Colonic mucosa (tissue), 4 donors: ENCODE measurements around the gene GPR26. TPM values are rescaled to one million over a fixed set of nuclear protein-coding genes. Genes with fewer than 3 reads are reported as not detected.

Experiments
- DNase-seq: peaks from one replicate; pipeline ENCODE4 v3.0.0-alpha.2; 2020
- H3K27ac ChIP-seq: fragments of 200-600 bp; one replicate; pipeline ENCODE4 v1.8.0; 2021
- H3K27me3 ChIP-seq: fragments of 200-600 bp; one replicate; pipeline ENCODE4 v1.8.0; 2021
- H3K36me3 ChIP-seq: fragments of 200-600 bp; one replicate; pipeline ENCODE4 v1.8.0; 2021
- H3K4me1 ChIP-seq: fragments of 200-600 bp; one replicate; pipeline ENCODE4 v1.8.0; 2021; ENCODE audit warnings: mild to moderate bottlenecking
- H3K4me3 ChIP-seq: fragments of 200-600 bp; one replicate; pipeline ENCODE4 v1.8.0; 2021
- H3K9ac ChIP-seq, 2 donors: one replicate each; pipeline ENCODE4 v1.7.0; 2013; ENCODE audit warnings: control low read depth in 2 of 2, low read depth in 2 of 2, low read length in 2 of 2
- H3K9me3 ChIP-seq: fragments of 200-600 bp; one replicate; pipeline ENCODE4 v1.8.0; 2021
- intact Hi-C: fragments of 100-400 bp; cut with DNase I; formaldehyde crosslinking; loops from one replicate; pipeline ENCODE4 v1.14.1; 2022
- total RNA-seq, 2 donors: library from RNA; stranded (reverse); fragmentation: NEBNext Ultra II Directional in 1 of 2; extraction: Animal tissue kit (Norgen Biotek cat#: 25700) in 1 of 2; gene quantifications; one replicate each; pipeline ENCODE4 v1.2.1, GENCODE V29; 2021
- TF ChIP-seq, protein P1 (sequence below): fragments of 200-600 bp; IDR thresholded peaks from one replicate; pipeline ENCODE4 v1.8.0; 2022; ENCODE audit warnings: antibody characterized with exemption, mild to moderate bottlenecking
- donor health status: healthy.
- donor health status: DM: no; HTN: no; CAD: no.
- donor health status: DM: no; HTN: no; CAD: no.

Gene GPR26
- total RNA-seq, 2 donors from 2014 or later: not detected

DNA sequence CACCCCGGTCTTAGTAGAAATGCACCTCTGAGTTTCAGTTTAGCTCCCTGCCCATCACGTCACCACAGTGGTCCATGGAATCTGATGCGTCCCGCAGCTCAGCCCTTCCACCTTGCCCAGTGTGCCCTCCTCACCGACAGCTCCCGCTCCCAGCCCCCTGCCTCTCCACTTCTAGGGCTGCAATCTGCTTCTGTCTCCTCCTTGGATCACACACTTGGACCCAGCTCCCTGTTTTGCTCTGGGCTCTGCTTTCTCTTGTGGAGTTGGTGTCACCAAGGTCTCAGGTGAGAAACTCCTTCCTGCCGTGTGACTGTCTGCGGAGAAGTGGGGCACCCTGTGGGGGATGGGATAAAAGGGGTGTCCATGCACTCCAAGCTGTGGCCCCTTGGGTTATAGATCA, 37.9 kb downstream of the GPR26 start:
- no peaks in the 10 kb centered on the region for H3K4me1 ChIP-seq
- TF ChIP-seq, protein P1, sequence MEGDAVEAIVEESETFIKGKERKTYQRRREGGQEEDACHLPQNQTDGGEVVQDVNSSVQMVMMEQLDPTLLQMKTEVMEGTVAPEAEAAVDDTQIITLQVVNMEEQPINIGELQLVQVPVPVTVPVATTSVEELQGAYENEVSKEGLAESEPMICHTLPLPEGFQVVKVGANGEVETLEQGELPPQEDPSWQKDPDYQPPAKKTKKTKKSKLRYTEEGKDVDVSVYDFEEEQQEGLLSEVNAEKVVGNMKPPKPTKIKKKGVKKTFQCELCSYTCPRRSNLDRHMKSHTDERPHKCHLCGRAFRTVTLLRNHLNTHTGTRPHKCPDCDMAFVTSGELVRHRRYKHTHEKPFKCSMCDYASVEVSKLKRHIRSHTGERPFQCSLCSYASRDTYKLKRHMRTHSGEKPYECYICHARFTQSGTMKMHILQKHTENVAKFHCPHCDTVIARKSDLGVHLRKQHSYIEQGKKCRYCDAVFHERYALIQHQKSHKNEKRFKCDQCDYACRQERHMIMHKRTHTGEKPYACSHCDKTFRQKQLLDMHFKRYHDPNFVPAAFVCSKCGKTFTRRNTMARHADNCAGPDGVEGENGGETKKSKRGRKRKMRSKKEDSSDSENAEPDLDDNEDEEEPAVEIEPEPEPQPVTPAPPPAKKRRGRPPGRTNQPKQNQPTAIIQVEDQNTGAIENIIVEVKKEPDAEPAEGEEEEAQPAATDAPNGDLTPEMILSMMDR: no peak
- H3K9me3 ChIP-seq: no peaks in the 10 kb centered on the region
- intact Hi-C loops: no loop called here
- H3K27me3 ChIP-seq: no peaks in the 10 kb centered on the region
- H3K36me3 ChIP-seq: no peaks in the 10 kb centered on the region
- no peak for DNase-seq
- H3K27ac ChIP-seq: no peak overlapping the region
- no peak overlapping the region for H3K4me3 ChIP-seq
- H3K9ac ChIP-seq: no peak overlapping the region

DNA sequence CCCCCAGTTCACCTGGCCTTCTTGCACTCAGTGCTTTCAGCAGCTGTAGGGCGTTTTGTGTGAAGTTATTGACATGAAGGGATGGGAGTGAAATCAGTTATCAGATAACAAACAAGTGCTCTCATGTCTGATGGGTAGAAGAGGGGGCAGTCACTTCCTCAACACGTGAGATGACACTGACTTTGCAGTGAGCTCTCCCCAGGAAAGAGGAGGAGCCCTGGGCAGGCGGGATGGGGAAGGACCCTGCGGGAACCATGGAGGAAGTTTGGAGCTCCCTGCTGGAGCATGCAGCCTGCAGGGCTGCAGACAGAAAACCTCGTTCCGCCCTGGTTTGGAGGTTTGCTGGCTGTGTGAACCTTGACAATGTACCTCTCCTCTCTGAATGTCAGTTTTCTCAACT, 38.7 kb downstream of the GPR26 start:
- H3K4me3 ChIP-seq: no peak overlapping the region
- H3K9ac ChIP-seq: no peak overlapping the region
- H3K9me3 ChIP-seq: no peaks in the 10 kb centered on the region
- H3K27me3 ChIP-seq: no peaks in the 10 kb centered on the region
- intact Hi-C loops: no loop called here
- no peak overlapping the region for H3K27ac ChIP-seq
- TF ChIP-seq, protein P1: no peak
- DNase-seq: no peak
- H3K4me1 ChIP-seq: no peaks in the 10 kb centered on the region
- no peaks in the 10 kb centered on the region for H3K36me3 ChIP-seq

DNA sequence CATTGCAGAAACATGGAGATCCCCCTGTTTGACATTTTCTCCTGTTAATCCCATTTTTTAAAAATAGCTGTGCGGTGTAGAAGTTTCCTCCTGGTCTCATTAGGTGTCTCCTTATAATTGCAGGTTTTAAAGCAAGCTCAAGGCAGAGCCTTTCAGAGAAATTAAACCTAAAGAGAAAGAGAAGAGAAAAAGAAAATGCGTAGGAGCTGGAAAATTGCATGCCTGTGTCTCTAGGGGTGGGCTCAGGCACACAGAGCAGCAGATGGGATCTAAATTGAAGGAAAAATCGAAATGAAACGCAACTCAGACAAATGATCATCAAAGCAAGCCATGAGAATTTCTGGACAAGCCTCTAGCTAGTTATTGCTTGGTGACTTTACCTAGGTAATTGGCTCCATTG, 40.1 kb downstream of the GPR26 start:
- no peaks in the 10 kb centered on the region for H3K9me3 ChIP-seq
- H3K4me1 ChIP-seq: no peaks in the 10 kb centered on the region
- no peak overlapping the region for H3K9ac ChIP-seq
- intact Hi-C loops: no loop called here
- no peaks in the 10 kb centered on the region for H3K36me3 ChIP-seq
- H3K27me3 ChIP-seq: no peaks in the 10 kb centered on the region
- DNase-seq: no peak
- TF ChIP-seq, protein P1: no peak
- no peak overlapping the region for H3K27ac ChIP-seq
- H3K4me3 ChIP-seq: no peak overlapping the region

DNA sequence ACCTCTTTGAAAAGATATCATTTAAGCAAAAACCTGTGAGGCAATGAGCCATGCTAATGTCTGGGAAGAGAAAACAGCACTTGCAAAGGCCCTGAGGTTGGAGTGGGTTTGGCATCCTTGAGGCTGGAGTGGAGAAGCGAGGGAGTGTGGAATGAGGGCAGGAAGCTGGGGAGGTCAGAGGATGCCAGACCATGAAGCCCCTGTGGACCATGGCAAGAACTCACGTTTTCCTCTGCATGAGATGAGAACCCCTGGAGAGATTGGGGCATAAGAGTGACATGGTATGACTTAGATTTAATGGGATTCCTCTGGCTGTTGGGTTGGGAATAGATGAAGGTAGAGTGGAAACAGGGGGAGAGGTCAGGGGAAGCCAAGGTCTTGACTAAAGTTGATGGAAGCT, 49.4 kb downstream of the GPR26 start:
- H3K4me1 ChIP-seq: no peaks in the 10 kb centered on the region
- intact Hi-C loops: no loop called here
- H3K4me3 ChIP-seq: no peak overlapping the region
- H3K36me3 ChIP-seq: no peaks in the 10 kb centered on the region
- H3K27ac ChIP-seq: no peak overlapping the region
- TF ChIP-seq, protein P1: no peak
- H3K9ac ChIP-seq: no peak overlapping the region
- no peaks in the 10 kb centered on the region for H3K27me3 ChIP-seq
- no peak for DNase-seq
- H3K9me3 ChIP-seq: no peaks in the 10 kb centered on the region

DNA sequence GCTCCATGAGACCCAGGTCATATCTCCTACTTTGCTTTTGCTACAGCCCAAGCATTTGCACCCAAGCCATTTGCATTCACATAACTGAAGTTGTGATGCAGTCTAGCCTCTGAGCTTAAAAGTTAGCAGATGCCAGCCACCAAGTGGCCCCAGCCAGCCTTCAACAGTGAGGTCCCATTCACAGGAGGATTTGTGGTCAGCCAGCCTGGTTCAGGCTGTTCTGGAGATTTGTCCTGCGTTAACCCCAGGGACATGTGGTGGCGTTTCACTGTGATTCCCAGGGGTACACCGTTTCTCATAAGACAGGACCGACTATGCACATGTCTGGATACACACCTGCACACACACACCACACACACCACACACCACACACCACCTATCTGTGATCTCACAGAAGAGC, 51.2 kb downstream of the GPR26 start:
- TF ChIP-seq, protein P1: no peak
- no peak for DNase-seq
- no peak overlapping the region for H3K27ac ChIP-seq
- no peaks in the 10 kb centered on the region for H3K4me1 ChIP-seq
- H3K9me3 ChIP-seq: no peaks in the 10 kb centered on the region
- no peaks in the 10 kb centered on the region for H3K27me3 ChIP-seq
- no peak overlapping the region for H3K4me3 ChIP-seq
- H3K9ac ChIP-seq: no peak overlapping the region
- no peaks in the 10 kb centered on the region for H3K36me3 ChIP-seq
- intact Hi-C loops: no loop called here

DNA sequence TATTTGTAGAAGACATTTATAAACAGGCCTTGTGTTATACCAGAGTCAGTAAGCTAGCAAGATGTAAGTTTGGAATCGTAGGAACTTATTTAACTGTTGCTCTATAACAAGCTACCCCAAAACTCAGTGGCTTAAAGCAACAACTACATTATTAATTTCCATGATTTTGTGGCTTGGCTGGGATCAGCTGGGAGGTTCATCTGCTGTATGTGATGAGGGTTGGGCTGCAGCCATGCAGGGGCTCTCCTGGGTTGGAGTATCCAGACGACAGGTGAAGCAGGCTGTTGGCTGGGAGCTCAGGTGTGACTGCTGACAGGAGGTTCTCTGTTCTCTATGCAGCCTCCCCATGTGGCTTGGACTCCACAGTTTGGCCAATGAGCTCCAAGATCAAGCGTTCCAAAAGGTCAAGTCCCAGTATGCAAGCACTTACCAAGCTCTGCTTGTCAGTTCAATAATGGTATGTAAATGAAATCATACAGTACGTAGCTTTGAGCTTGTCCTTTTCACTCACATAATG, 52.4 kb downstream of the GPR26 start:
- TF ChIP-seq, protein P1: no peak
- Histone ChIP-seq H3K27ac (no peak overlapping the region), H3K4me3 (no peak overlapping the region), H3K27me3 (no peaks in the 10 kb centered on the region), H3K9me3 (no peaks in the 10 kb centered on the region), H3K36me3 (no peaks in the 10 kb centered on the region), H3K4me1 (no peaks in the 10 kb centered on the region), H3K9ac (no peak overlapping the region)
- intact Hi-C loops: no loop called here
- DNase-seq: no peak
